K562 (cell line): ENCODE results near the gene UQCR11. TPM values are rescaled to one million over a fixed set of nuclear protein-coding genes. Genes with fewer than 3 reads are reported as not detected.

Experiments used
- ADNP ChIP-seq: fragments of 200-800 bp; sonication (Bioruptor generic); IDR thresholded peaks from 2 replicates; pipeline ENCODE4 v1.6.1; 2016; ENCODE audit warnings: missing genetic modification characterization, missing compliant biosample characterization
- ARID3B ChIP-seq: fragments of 250-450 bp; sonication (Bioruptor Pico); IDR thresholded peaks from 2 replicates; pipeline ENCODE4 v1.4.0; 2020; ENCODE audit warnings: borderline replicate concordance
- CBX5 ChIP-seq: IDR thresholded peaks from 2 replicates; pipeline ENCODE4 v1.6.1; 2014; ENCODE audit warnings: low read depth, borderline replicate concordance
- GATAD2A ChIP-seq: fragments of 450-650 bp; IDR thresholded peaks from 2 replicates; pipeline ENCODE4 v1.6.1; 2017
- HMGN3 ChIP-seq: IDR thresholded peaks from 2 replicates; pipeline ENCODE4 v1.6.1; 2011; ENCODE audit warnings: borderline replicate concordance, low read depth, mild to moderate bottlenecking, mixed read lengths, low read length; ENCODE audit not compliant: insufficient read length; ENCODE audit errors: extremely low read depth
- NFXL1 ChIP-seq: fragments of 450-650 bp; formaldehyde crosslinking; IDR thresholded peaks from 2 replicates; pipeline ENCODE4 v1.4.0; 2021; ENCODE audit warnings: mild to moderate bottlenecking
- TOE1 ChIP-seq, 2 experiments: fragments of 450-650 bp in 1 of 2; sonication (generic) in 1 of 2; formaldehyde crosslinking in 1 of 2; IDR thresholded peaks; 2 replicates each; pipeline versions ENCODE4 v1.7.1 to v1.8.0; 2016 to 2022; ENCODE audit warnings: borderline replicate concordance in 2 of 2, mild to moderate bottlenecking in 2 of 2, antibody characterized with exemption in 1 of 2, inconsistent platforms in 1 of 2, low read depth in 1 of 2, missing genetic modification reagents in 1 of 2, moderate library complexity in 1 of 2
- ZNF311 ChIP-seq: fragments of 250-450 bp; sonication (Bioruptor Pico); IDR thresholded peaks from 2 replicates; pipeline ENCODE4 v1.4.0; 2020; ENCODE audit warnings: mild to moderate bottlenecking, moderate library complexity
- ZNF395 ChIP-seq: fragments of 200-800 bp; sonication (Bioruptor generic); IDR thresholded peaks from 2 replicates; pipeline ENCODE4 v1.6.1; 2017; ENCODE audit warnings: missing genetic modification characterization, missing compliant biosample characterization
- ZNF551 ChIP-seq: fragments of 250-450 bp; sonication (Bioruptor Pico); IDR thresholded peaks from 2 replicates; pipeline ENCODE4 v1.5.0; 2021; ENCODE audit warnings: mild to moderate bottlenecking, moderate library complexity
- polyA plus RNA-seq, 8 experiments: library from polyadenylated mRNA; depleted of rRNA in 4 of 8; stranded (reverse) in 5 of 8; unstranded in 3 of 8; fragments of >200 nt; fragmentation: Nextera tagmentation in 2 of 8; fragmentation: Illumina TruSeq in 1 of 8; extraction: Ambion mirVana in 2 of 8; extraction: Trizol in 1 of 8; gene quantifications; 2 replicates each; pipeline versions ENCODE4 v1.2.1 to v1.2.3, GENCODE V29; 2011 to 2014; ENCODE audit warnings: inconsistent platforms in 1 of 8, missing spikeins in 1 of 8
- total RNA-seq, 7 experiments: library from RNA; depleted of rRNA in 6 of 7; stranded (reverse); fragments of >200 nt in 6 of 7; fragmentation: Illumina TruSeq in 2 of 7; extraction: Trizol in 2 of 7; gene quantifications; 2 replicates each; pipeline versions ENCODE4 v1.2.1 to v1.2.3, GENCODE V29; 2011 to 2021; ENCODE audit warnings: low replicate concordance in 1 of 7

Gene UQCR11
- total and polyA plus RNA-seq, 9 of the 15 experiments (the other 6 are each of a cell fraction or from before 2014, with no cell fraction given), result 57.6 to 394 (median 259) TPM

- TF ChIP-seq ARID3B (CRISPR knock-in tag), result no peak
- TF ChIP-seq NFXL1, result no peak
- TF ChIP-seq ZNF311 (CRISPR knock-in tag), result no peak
- no peak for TF ChIP-seq ZNF551
- TF ChIP-seq ADNP (tag), result no peak
- no peak for TF ChIP-seq GATAD2A
- no peak for TF ChIP-seq CBX5
- TF ChIP-seq ZNF395 (CRISPR knock-in tag), result no peak
- TF ChIP-seq TOE1 (IDR thresholded peaks at IDR 0.05; ENCODE audit: borderline replicate concordance), result no peak
- no peak for TF ChIP-seq TOE1 (CRISPR knock-in tag; IDR thresholded peaks at IDR 0.05; ENCODE audit: borderline replicate concordance, low read depth)
- TF ChIP-seq HMGN3, result no peak
Measured at GRCh38 chr19:1587872-1588271, 17.4 kb downstream of the UQCR11 start (continued).
